Neural crest cell (in vitro differentiated cells): ENCODE data around the gene SELP. TPM values are rescaled to one million over a fixed set of nuclear protein-coding genes. Genes with fewer than 3 reads are reported as not detected.

ENCODE experiments used
- DNase-seq: peaks from one replicate; pipeline ENCODE4 v3.0.0; 2021; ENCODE audit warnings: low read depth, mixed read lengths, low spot score
- H3K27ac Mint-ChIP-seq: one replicate; pipeline ENCODE4 v1.8.0; 2021; ENCODE audit warnings: mild to moderate bottlenecking, mixed read lengths; ENCODE audit not compliant: unreplicated experiment
- H3K27me3 Mint-ChIP-seq: 2 replicates; pipeline ENCODE4 v1.8.0; 2021; ENCODE audit warnings: low read depth, mild to moderate bottlenecking, mixed read lengths
- H3K36me3 Mint-ChIP-seq: 2 replicates; pipeline ENCODE4 v1.8.0; 2021; ENCODE audit warnings: low read depth, mild to moderate bottlenecking, mixed read lengths
- H3K4me1 Mint-ChIP-seq: 2 replicates; pipeline ENCODE4 v1.8.0; 2021; ENCODE audit warnings: mixed read lengths
- H3K4me3 Mint-ChIP-seq: one replicate; pipeline ENCODE4 v1.8.0; 2021; ENCODE audit warnings: mild to moderate bottlenecking, mixed read lengths
- H3K9me3 Mint-ChIP-seq: 2 replicates; pipeline ENCODE4 v1.8.0; 2021; ENCODE audit warnings: mixed read lengths
- total RNA-seq: library from RNA; stranded (reverse); gene quantifications from 2 replicates; pipeline ENCODE4 v1.2.1, GENCODE V29; 2021
- TF ChIP-seq, protein P1 (sequence below): fragments of 200-600 bp; sonication (generic); conservative IDR thresholded peaks from 2 replicates; pipeline ENCODE4 v1.5.0; 2021; ENCODE audit warnings: antibody characterized with exemption, mild to moderate bottlenecking

SELP gene
- total RNA-seq, 1 donor from 2014 or later, result not detected

GRCh38 chr1:169623132-169623926 lies 6.6 kb downstream of the SELP start:
- no peaks in the 10 kb centered on the region for H3K36me3 Mint-ChIP-seq
- TF ChIP-seq, protein P1, sequence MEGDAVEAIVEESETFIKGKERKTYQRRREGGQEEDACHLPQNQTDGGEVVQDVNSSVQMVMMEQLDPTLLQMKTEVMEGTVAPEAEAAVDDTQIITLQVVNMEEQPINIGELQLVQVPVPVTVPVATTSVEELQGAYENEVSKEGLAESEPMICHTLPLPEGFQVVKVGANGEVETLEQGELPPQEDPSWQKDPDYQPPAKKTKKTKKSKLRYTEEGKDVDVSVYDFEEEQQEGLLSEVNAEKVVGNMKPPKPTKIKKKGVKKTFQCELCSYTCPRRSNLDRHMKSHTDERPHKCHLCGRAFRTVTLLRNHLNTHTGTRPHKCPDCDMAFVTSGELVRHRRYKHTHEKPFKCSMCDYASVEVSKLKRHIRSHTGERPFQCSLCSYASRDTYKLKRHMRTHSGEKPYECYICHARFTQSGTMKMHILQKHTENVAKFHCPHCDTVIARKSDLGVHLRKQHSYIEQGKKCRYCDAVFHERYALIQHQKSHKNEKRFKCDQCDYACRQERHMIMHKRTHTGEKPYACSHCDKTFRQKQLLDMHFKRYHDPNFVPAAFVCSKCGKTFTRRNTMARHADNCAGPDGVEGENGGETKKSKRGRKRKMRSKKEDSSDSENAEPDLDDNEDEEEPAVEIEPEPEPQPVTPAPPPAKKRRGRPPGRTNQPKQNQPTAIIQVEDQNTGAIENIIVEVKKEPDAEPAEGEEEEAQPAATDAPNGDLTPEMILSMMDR, result no peak
- H3K27me3 Mint-ChIP-seq, result peaks cover 25% of the 10 kb centered on the region
- H3K27ac Mint-ChIP-seq, result no peak overlapping the region
- H3K4me1 Mint-ChIP-seq, result peaks cover 8% of the 10 kb centered on the region
- DNase-seq, result no peak
- no peaks in the 10 kb centered on the region for H3K9me3 Mint-ChIP-seq
- no peak overlapping the region for H3K4me3 Mint-ChIP-seq

DNA sequence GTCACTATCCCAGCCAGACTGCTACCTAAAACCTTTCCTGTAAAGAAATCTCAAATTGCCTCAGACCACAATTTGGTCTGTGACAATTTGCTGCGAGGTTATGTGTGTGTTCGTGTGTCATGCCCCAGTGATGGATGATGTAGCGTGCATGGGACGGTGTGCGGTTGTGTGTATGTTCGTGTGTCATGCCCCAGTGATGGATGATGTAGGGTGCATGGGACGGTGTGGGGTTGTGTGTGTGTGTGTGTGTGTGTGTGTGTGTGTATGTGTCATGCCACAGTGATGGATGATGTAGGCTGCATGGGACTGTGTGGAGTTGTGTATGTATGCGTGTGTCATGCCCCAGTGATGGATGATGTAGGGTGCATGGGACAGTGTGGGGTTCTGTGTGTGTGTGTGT lies 9.4 kb downstream of the SELP start:
- Mint-ChIP-seq H3K27me3 (peaks cover 38% of the 10 kb centered on the region), H3K36me3 (no peaks in the 10 kb centered on the region), H3K4me3 (no peak overlapping the region), H3K4me1 (peaks cover 8% of the 10 kb centered on the region), H3K27ac (no peak overlapping the region), H3K9me3 (no peaks in the 10 kb centered on the region)
- DNase-seq, result no peak
- TF ChIP-seq, protein P1, result no peak

- no peaks in the 10 kb centered on the region for H3K36me3 Mint-ChIP-seq
- no peak overlapping the region for H3K27ac Mint-ChIP-seq
- H3K4me1 Mint-ChIP-seq, result no peaks in the 10 kb centered on the region
- no peak for DNase-seq
- no peaks in the 10 kb centered on the region for H3K9me3 Mint-ChIP-seq
- TF ChIP-seq, protein P1, result no peak
- H3K4me3 Mint-ChIP-seq, result no peak overlapping the region
- peaks cover 53% of the 10 kb centered on the region for H3K27me3 Mint-ChIP-seq
Observed at GRCh38 chr1:169618367-169618766, 11.6 kb downstream of the SELP start.

DNA sequence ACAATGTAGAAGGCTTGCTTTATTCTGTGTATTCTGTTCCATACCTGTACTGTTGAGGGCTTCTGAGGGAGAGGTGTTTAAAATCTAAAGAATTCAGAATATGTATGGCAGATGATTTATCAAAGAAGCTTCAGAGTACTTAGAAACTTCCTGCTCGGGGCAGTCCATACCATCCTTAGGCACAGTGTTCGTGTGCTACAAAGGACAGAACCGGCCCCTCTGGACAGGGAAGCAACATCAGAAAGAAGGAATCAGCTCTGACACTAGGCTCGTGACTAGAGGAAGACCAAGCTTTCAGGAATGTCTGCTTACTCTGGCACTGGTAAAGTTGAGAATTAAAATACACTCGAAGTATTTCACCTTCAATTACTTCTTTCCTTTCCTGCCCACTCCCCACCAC lies 14.1 kb downstream of the SELP start:
- Mint-ChIP-seq H3K4me3 (no peak overlapping the region), H3K9me3 (no peaks in the 10 kb centered on the region), H3K27me3 (peaks cover 66% of the 10 kb centered on the region), H3K36me3 (no peaks in the 10 kb centered on the region), H3K27ac (no peak overlapping the region), H3K4me1 (no peaks in the 10 kb centered on the region)
- DNase-seq, result no peak
- TF ChIP-seq, protein P1, result no peak

DNA sequence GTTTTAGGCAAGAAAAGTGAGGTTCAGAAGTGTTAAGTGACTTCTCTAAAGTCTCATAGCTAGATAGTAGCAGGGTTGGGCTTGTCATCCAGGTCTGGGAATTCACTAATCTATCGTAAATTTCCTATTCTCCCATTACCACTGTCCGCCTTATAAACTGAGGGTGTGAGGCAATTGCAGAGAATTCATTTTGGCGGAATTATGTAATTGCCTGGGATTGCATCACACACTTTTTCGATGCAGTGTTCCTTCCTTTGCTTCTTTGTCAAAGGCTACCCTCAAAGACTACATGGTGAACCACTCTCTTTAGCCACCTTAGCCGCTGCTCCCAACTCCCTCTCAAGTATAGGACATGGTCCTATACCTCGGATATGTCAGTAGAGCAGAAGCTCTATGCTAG lies 19.1 kb downstream of the SELP start:
- Mint-ChIP-seq H3K27me3 (peaks cover 71% of the 10 kb centered on the region), H3K27ac (no peak overlapping the region), H3K9me3 (no peaks in the 10 kb centered on the region), H3K4me3 (no peak overlapping the region), H3K4me1 (no peaks in the 10 kb centered on the region), H3K36me3 (no peaks in the 10 kb centered on the region)
- DNase-seq, result no peak
- TF ChIP-seq, protein P1, result no peak
